Transverse colon (tissue), 4 donors: Measurements from ENCODE around the gene MXRA8.

Experiments used
- EP300 ChIP-seq: sonication (generic); formaldehyde crosslinking; IDR thresholded peaks from one replicate; pipeline ENCODE4 v1.6.1; 2017; ENCODE audit warnings: antibody characterized with exemption, low read depth
- POLR2AphosphoS5 ChIP-seq, 3 donors: sonication (generic); formaldehyde crosslinking; IDR thresholded peaks; one replicate each; pipeline ENCODE4 v1.6.1; 2016; ENCODE audit warnings: antibody characterized with exemption in 3 of 3
- TF ChIP-seq, protein P1 (sequence below), 5 experiments: fragments of 200-600 bp in 3 of 5; fragments of 450-650 bp in 2 of 5; sonication (generic) in 3 of 5; IDR thresholded peaks; 1 replicate in 2 of 5; 2 replicates in 3 of 5; pipeline ENCODE4 v1.5.1; 2016 to 2017; ENCODE audit warnings: antibody characterized with exemption in 5 of 5, inconsistent platforms in 3 of 5, mild to moderate bottlenecking in 2 of 5, moderate library complexity in 1 of 5

- TF ChIP-seq, protein P1, sequence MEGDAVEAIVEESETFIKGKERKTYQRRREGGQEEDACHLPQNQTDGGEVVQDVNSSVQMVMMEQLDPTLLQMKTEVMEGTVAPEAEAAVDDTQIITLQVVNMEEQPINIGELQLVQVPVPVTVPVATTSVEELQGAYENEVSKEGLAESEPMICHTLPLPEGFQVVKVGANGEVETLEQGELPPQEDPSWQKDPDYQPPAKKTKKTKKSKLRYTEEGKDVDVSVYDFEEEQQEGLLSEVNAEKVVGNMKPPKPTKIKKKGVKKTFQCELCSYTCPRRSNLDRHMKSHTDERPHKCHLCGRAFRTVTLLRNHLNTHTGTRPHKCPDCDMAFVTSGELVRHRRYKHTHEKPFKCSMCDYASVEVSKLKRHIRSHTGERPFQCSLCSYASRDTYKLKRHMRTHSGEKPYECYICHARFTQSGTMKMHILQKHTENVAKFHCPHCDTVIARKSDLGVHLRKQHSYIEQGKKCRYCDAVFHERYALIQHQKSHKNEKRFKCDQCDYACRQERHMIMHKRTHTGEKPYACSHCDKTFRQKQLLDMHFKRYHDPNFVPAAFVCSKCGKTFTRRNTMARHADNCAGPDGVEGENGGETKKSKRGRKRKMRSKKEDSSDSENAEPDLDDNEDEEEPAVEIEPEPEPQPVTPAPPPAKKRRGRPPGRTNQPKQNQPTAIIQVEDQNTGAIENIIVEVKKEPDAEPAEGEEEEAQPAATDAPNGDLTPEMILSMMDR (IDR thresholded peaks at IDR 0.05): no peak
- TF ChIP-seq EP300 (no peak), POLR2AphosphoS5 (IDR thresholded peaks at IDR 0.05) (peak; percentile 92 to 95 (median 94))
Observed at GRCh38 chr1:1406821-1407635, 48.7 kb upstream of the MXRA8 start, which contains the start of gene MRPL20.
